ENCODE data around the gene GNRHR.
"Not testable (repeated sequence)": the region's sequence is repeated elsewhere in the genome, so short reads cannot be mapped to it uniquely, and the experiment has no call there.

GNRHR gene

GRCh38 chr4:67725981-67726380, 28.2 kb downstream of the GNRHR start:
- no peak for DNase-seq

GRCh38 chr4:67725132-67725531, 29.1 kb downstream of the GNRHR start:
- DNase-seq: no peak

- DNase-seq: no peak
Observed at GRCh38 chr4:67723949-67724348, 30.2 kb downstream of the GNRHR start.

- no peak for DNase-seq
Observed at GRCh38 chr4:67723341-67723740, 30.8 kb downstream of the GNRHR start.

- no peak for DNase-seq
Observed at GRCh38 chr4:67721770-67722597, 32.2 kb downstream of the GNRHR start.

- no peak for DNase-seq
Observed at GRCh38 chr4:67721315-67721769, 32.8 kb downstream of the GNRHR start.

GRCh38 chr4:67719953-67720617, 34.1 kb downstream of the GNRHR start:
- no peak for DNase-seq

- no peak for DNase-seq
Observed at GRCh38 chr4:67718848-67719247, 35.3 kb downstream of the GNRHR start.

GRCh38 chr4:67717586-67717985, 36.6 kb downstream of the GNRHR start:
- DNase-seq: no peak

GRCh38 chr4:67714955-67715354, 39.2 kb downstream of the GNRHR start:
- DNase-seq: no peak

- no peak for DNase-seq
Observed at GRCh38 chr4:67714248-67714583, 40.0 kb downstream of the GNRHR start.

- no peak for DNase-seq
Observed at GRCh38 chr4:67713529-67714247, 40.5 kb downstream of the GNRHR start.

- DNase-seq: no peak
Observed at GRCh38 chr4:67712650-67713528, 41.3 kb downstream of the GNRHR start.

- no peak for DNase-seq
Observed at GRCh38 chr4:67712000-67712625, 42.1 kb downstream of the GNRHR start.

- not testable (repeated sequence) for DNase-seq
Observed at GRCh38 chr4:67706682-67707081, 47.5 kb downstream of the GNRHR start.

GRCh38 chr4:67704843-67705242, 49.3 kb downstream of the GNRHR start:
- DNase-seq: no peak

GRCh38 chr4:67702166-67702565, 52.0 kb downstream of the GNRHR start:
- no peak for DNase-seq

- no peak for DNase-seq
Observed at GRCh38 chr4:67701517-67701850, 52.7 kb downstream of the GNRHR start.

- DNase-seq: peak; percentile 91
Observed at GRCh38 chr4:67700738-67701516, 53.3 kb downstream of the GNRHR start, which contains the start of gene UBA6. Gene UBA6, minus strand, starts transcription at chr4:67701155. Its CDS starts 36 bp downstream, at chr4:67701119.

GRCh38 chr4:67700116-67700737, 54.0 kb downstream of the GNRHR start:
- DNase-seq: no peak

- no peak for DNase-seq
Observed at GRCh38 chr4:67699603-67700002, 54.6 kb downstream of the GNRHR start.

All from DMS153 (cell line).